Body of pancreas (tissue), 4 donors: ENCODE results near the gene MED27. TPM values are rescaled to one million over a fixed set of nuclear protein-coding genes. Genes with fewer than 3 reads are reported as not detected.

Experiments
- ATAC-seq: fragments of 150-250 bp; one replicate; pipeline ENCODE4 v1.9.1; 2016
- DNase-seq, 4 donors: peaks; one replicate each; pipeline ENCODE4 v3.0.0-alpha.2; 2019
- H3K27ac ChIP-seq, 4 donors: fragments of 200-600 bp; sonication (generic); 1 replicate in 3 of 4; 2 replicates in 1 of 4; pipeline versions ENCODE4 v1.5.1 to v1.6.1; 2016 to 2019; ENCODE audit warnings: mild to moderate bottlenecking in 1 of 4, mixed read lengths in 1 of 4, moderate library complexity in 1 of 4
- H3K27me3 ChIP-seq, 2 donors: fragments of 200-600 bp; sonication (generic); one replicate each; pipeline ENCODE4 v1.6.0; 2016; ENCODE audit warnings: mild to moderate bottlenecking in 1 of 2
- H3K36me3 ChIP-seq, 2 donors: fragments of 200-600 bp; sonication (generic); replicated peaks in 1 of 2; 2 replicates each; pipeline ENCODE4 v1.5.1; 2016; ENCODE audit warnings: low read depth in 2 of 2; ENCODE audit not compliant: insufficient read depth in 1 of 2
- H3K4me1 ChIP-seq: fragments of 200-600 bp; sonication (generic); one replicate; pipeline ENCODE4 v1.6.0; 2016
- H3K4me3 ChIP-seq, 2 donors: fragments of 200-600 bp; sonication (generic); 1 replicate in 1 of 2; 2 replicates in 1 of 2; pipeline ENCODE4 v1.5.1; 2016 to 2019
- H3K9me3 ChIP-seq, 3 donors: fragments of 200-600 bp; sonication (generic); 1 replicate in 2 of 3; 2 replicates in 1 of 3; pipeline ENCODE4 v1.5.1; 2016
- CTCF ChIP-seq, 7 experiments: fragments of 450-650 bp in 4 of 7; fragments of 200-600 bp in 3 of 7; sonication (generic) in 3 of 7; IDR thresholded peaks; one replicate each; pipeline ENCODE4 v1.5.1; 2016 to 2019; ENCODE audit warnings: antibody characterized with exemption in 7 of 7
- POLR2A ChIP-seq, 3 donors: fragments of 450-650 bp; IDR thresholded peaks; one replicate each; pipeline ENCODE4 v1.6.1; 2016; ENCODE audit warnings: antibody characterized with exemption in 3 of 3, mild to moderate bottlenecking in 2 of 3
- WGBS, 2 donors: methylation state at CpG; one replicate each; pipeline ENCODE4 v1.1.5; 2017; 5-methylcytosine and 5-hydroxymethylcytosine counted together
- intact Hi-C: fragments of 100-400 bp; cut with DNase I; formaldehyde crosslinking; loops from one replicate; pipeline ENCODE4 v1.15.1; 2023
- total RNA-seq, 2 donors: library from RNA; depleted of rRNA; stranded (reverse); fragments of >200 nt; gene quantifications; one replicate each; pipeline ENCODE4 v1.1.0, GENCODE V29; 2016

The MED27 gene
- total RNA-seq, 2 donors from 2014 or later: 3.4 to 11.5 TPM

DNA sequence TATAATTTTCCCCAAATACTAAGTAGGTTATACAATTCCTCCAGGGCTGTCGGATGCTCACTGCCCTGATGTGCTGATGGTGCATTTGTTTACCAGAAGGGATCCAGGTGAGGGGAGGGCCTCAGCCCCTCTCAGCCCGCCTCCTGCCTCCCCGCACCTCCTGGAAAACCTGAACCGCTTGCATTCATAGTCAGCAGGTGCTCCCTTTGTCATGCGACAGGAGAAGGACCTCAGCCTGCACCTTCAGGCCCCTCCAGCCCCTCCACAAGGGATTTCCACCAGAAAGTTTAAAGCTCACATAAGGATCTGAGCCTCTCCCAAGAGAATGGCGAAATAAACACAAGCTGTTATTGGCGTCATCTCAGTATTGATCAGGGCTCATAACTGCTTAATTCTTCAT is 45.7 kb upstream of the MED27 start:
- no peak overlapping the region for H3K27ac ChIP-seq
- ATAC-seq (no peak), DNase-seq (no peak)
- no peaks in the 10 kb centered on the region for H3K4me1 ChIP-seq
- no peaks in the 10 kb centered on the region for H3K9me3 ChIP-seq
- no peaks in the 10 kb centered on the region for H3K27me3 ChIP-seq
- WGBS, 2 donors: 19 to 51% methylated on average over 3 to 7 of the region's 7 CpGs
- no peaks in the 10 kb centered on the region for H3K36me3 ChIP-seq
- H3K4me3 ChIP-seq: no peak overlapping the region
- intact Hi-C loops: no loop called here
- TF ChIP-seq CTCF (IDR thresholded peaks at IDR 0.05): no peak
- TF ChIP-seq POLR2A (IDR thresholded peaks at IDR 0.05): no peak

- Histone ChIP-seq H3K36me3 (no peaks in the 10 kb centered on the region), H3K9me3 (no peaks in the 10 kb centered on the region), H3K4me3 (no peak overlapping the region), H3K27ac (no peak overlapping the region), H3K4me1 (no peaks in the 10 kb centered on the region), H3K27me3 (no peaks in the 10 kb centered on the region)
- 25 to 27% methylated on average over 6 of the region's 6 CpGs for WGBS, 2 donors
- intact Hi-C loops: no loop called here
- no peak for ATAC-seq
- no peak for TF ChIP-seq CTCF (IDR thresholded peaks at IDR 0.05)
- no peak for TF ChIP-seq POLR2A (IDR thresholded peaks at IDR 0.05)
- DNase-seq: no peak
Measured at GRCh38 chr9:132124800-132125199, 45.1 kb upstream of the MED27 start.

- Histone ChIP-seq H3K36me3 (no peaks in the 10 kb centered on the region), H3K27me3 (no peaks in the 10 kb centered on the region), H3K27ac (no peak overlapping the region), H3K9me3 (no peaks in the 10 kb centered on the region), H3K4me1 (no peaks in the 10 kb centered on the region), H3K4me3 (no peak overlapping the region)
- WGBS, 2 donors: 85 to 90% methylated on average over 2 of the region's 2 CpGs
- no peak for ATAC-seq
- intact Hi-C loops: no loop called here
- no peak for DNase-seq
- no peak for TF ChIP-seq POLR2A (IDR thresholded peaks at IDR 0.05)
Measured at GRCh38 chr9:132121021-132121420, 41.4 kb upstream of the MED27 start.

DNA sequence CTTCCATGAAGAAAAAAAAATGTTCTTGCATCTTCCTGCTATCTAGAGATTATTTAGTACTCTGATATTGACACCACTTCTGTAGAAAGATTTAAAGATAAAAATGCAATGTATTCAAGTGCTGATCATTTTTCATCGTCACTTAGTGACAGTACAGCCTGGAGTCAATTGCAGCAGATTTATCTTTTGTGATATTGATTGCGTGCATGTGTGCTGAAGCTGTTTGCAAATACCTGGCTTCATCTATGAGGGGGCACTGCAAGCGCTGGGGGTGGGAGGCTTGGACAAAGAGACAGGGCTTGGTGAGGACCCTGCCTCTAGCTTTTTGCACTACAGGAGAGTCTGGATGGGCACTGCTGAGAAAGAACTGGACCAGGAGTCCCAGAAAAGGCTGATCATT is 38.0 kb upstream of the MED27 start:
- DNase-seq (no peak), ATAC-seq (no peak)
- WGBS, 2 donors: 27 to 31% methylated on average over 3 of the region's 3 CpGs
- no peaks in the 10 kb centered on the region for H3K9me3 ChIP-seq
- no peaks in the 10 kb centered on the region for H3K4me1 ChIP-seq
- H3K27me3 ChIP-seq: no peaks in the 10 kb centered on the region
- TF ChIP-seq CTCF (IDR thresholded peaks at IDR 0.05): no peak
- no peak for TF ChIP-seq POLR2A (IDR thresholded peaks at IDR 0.05)
- H3K4me3 ChIP-seq: no peak overlapping the region
- no peaks in the 10 kb centered on the region for H3K36me3 ChIP-seq
- intact Hi-C loops: no loop called here
- H3K27ac ChIP-seq: no peak overlapping the region

DNA sequence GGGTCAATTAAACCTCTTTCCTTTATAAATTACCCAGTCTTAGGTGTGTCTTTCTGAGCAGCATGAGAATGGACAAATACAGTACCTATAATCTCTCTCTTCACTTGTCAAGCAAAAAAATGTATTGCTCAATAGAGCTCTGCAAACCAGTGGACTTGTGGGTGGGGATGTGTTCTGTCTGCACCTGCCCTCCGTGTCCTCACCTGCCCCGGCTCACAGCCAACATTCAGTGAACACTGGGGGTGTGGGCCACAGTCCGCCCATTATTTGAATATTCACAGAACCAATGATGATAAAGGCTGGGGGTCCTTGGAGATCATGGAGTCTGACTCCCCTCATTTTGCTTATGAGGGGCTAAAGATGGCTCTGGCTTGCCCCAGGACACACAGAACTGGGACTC is 36.9 kb upstream of the MED27 start:
- Histone ChIP-seq H3K27ac (no peak overlapping the region), H3K9me3 (no peaks in the 10 kb centered on the region), H3K4me3 (no peak overlapping the region), H3K36me3 (no peaks in the 10 kb centered on the region), H3K4me1 (no peaks in the 10 kb centered on the region), H3K27me3 (no peaks in the 10 kb centered on the region)
- intact Hi-C loops: no loop called here
- TF ChIP-seq POLR2A (IDR thresholded peaks at IDR 0.05) (no peak), CTCF (IDR thresholded peaks at IDR 0.05) (no peak)
- no peak for ATAC-seq
- no peak for DNase-seq
- 60% methylated on average over 3 of the region's 3 CpGs; no CpG with 5 or more reads in 1 of the 2 donors for WGBS, 2 donors
